ENCODE data around the gene PPP1R1B. TPM values are rescaled to one million over a fixed set of nuclear protein-coding genes. Genes with fewer than 3 reads are reported as not detected.

Gene PPP1R1B
- total RNA-seq, 2 experiments from 2014 or later = not detected

DNA sequence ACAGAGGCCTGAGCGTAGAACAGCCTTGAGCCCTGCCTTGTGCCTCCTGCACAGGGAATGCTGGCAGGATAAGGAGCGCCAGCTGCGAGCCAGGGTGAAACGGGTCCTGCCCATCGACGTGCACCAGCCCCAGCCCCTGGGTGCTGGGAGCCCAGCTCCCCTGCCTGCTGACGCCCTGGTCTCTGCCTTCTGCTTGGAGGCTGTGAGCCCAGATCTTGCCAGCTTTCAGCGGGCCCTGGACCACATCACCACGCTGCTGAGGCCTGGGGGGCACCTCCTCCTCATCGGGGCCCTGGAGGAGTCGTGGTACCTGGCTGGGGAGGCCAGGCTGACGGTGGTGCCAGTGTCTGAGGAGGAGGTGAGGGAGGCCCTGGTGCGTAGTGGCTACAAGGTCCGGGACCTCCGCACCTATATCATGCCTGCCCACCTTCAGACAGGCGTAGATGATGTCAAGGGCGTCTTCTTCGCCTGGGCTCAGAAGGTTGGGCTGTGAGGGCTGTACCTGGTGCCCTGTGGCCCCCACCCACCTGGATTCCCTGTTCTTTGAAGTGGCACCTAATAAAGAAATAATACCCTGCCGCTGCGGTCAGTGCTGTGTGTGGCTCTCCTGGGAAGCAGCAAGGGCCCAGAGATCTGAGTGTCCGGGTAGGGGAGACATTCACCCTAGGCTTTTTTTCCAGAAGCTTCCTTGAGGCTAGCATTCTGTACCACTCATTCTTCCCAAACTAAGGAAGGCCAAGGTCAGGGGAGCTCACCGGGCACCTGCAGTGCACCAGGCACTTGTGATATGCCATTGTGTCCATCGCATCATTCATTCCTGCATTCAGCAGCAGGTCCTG is 43.4 kb downstream of the PPP1R1B start:
- ChIA-PET POLR2A (no interaction called here), CTCF (interaction anchor here (1.0 to 3.8 kb wide), 6 partner anchors 9 to 86 kb away, joined by 3 to 28 read pairs (median 4); partner anchors contain the start of gene PGAP3)

DNA sequence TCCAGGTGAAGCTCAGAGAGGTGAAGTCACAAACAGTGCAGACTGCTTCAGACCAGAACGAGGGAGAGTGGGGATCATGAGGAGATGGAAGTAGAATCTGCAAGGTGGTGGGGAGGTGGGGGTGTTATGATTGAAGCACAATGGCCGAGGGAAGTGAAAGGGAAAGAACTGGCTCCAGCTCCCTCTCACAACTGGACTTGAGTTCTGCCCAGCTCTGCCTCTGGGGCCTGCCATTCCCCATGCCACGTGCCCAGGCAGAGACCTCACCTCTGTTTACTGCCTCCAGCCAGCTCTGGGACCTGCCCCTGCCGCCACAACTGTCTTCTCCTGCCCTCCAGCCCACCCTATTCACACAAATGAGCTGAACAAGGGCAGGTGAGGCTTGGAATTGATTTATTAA is 44.0 kb downstream of the PPP1R1B start:
- POLR2A ChIA-PET = no interaction called here
- CTCF ChIA-PET = interaction anchor here (1.0 to 1.3 kb wide), 5 partner anchors 17 to 49 kb away, joined by 3 to 7 read pairs (median 3); no protein-coding TSS in a partner anchor

DNA sequence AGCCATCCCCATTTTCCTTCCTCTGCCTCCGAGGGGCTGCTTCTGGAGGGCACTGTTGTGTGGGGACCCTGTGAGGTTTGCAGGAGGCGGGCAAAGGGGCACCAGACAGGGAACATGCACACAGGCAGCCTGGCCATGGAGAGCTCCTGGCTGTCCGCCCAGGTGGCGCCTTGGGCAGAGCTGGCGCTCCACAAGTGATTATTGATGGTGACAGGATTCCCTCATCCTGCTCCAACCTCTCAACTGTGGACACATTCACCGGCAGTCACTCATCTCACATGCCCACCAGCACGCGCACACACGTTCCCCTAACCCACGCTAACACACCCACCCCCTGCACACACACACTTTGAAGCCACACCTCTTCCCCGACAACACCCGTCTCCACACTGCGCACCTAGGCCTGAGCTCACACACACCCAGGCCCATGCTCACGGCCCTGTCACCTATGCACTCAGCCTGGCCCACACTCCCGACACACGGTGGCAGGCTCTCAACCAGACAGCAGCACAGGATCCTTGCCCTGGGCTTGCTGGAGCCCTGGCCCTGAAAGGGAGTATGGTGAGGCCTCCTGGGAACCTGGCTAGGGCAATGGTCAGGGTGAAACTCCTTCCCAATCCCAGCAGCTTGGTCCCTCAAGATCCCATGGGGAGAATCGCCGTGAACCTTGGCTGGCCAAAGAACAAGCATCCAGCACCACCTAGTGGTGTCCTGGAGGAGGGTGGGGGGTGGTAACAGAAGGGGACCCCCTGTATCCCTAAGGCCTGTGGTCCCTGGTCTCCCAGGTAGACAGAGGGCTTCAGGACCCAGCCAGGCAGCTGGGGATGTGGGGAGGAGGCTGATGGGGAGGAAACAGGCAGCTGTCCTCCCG is 45.1 kb downstream of the PPP1R1B start:
- CTCF ChIA-PET = interaction anchor here (0.8 to 2.5 kb wide), 10 partner anchors 10 to 58 kb away, joined by 3 to 11 read pairs (median 4); partner anchors contain the start of gene MIEN1
- POLR2A ChIA-PET = interaction anchor here (0.5 to 0.9 kb wide), 2 partner anchors 16 to 221 kb away, joined by 4 to 5 read pairs; partner anchors contain the start of genes MED1 and PGAP3

DNA sequence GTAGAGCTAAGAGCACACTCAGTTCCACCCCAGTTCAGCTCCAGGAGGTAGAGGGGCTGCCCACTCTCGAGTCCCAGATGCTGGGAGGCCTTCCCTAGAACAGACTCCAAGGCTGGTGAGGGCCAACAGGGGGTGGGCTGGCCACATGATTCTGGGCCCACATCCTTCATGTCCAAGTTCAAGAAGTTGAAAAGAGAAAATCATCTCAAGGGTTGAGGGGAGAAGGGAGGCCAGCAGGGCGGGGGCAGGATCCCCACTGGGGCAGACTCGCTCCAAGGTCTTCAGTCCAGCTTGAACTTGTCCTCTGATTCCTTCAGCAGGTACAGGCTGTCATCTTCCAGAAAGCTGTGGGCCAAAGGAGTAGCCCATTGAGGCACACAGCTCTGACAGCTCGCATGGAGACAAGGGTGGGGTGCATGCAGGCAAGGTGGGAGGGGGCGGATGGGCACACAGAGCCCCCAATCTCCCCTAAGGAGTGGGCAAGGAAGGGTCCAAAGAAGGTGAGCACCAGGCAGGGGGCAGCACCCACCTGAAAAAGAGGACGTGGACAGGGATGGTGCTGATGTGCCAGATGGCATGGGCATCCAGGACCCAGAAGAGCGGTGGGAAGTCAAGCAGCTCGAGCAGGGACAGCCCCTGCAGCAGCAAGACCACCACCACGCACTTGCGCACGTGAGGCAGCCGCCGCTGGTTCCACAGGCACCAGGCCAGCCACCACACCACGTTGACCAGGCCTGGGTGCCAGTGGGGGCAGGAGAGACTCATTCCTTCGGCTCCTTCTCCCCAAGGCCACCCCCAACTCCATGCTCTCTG is 46.0 kb downstream of the PPP1R1B start:
- CTCF ChIA-PET = interaction anchor here (0.6 to 2.5 kb wide), 6 partner anchors 9 to 63 kb away, joined by 3 to 11 read pairs (median 6); partner anchors contain the start of gene MIEN1
- POLR2A ChIA-PET = interaction anchor here (0.9 kb wide), 1 partner anchor 15 kb away, joined by 4 read pairs; the partner anchor contains the start of gene PGAP3

- CTCF ChIA-PET = interaction anchor here (0.6 to 2.5 kb wide), 4 partner anchors 9 to 63 kb away, joined by 3 to 11 read pairs (median 4); partner anchors contain the start of gene MIEN1
Measured at GRCh38 chr17:39673335-39674081, 46.8 kb downstream of the PPP1R1B start.

DNA sequence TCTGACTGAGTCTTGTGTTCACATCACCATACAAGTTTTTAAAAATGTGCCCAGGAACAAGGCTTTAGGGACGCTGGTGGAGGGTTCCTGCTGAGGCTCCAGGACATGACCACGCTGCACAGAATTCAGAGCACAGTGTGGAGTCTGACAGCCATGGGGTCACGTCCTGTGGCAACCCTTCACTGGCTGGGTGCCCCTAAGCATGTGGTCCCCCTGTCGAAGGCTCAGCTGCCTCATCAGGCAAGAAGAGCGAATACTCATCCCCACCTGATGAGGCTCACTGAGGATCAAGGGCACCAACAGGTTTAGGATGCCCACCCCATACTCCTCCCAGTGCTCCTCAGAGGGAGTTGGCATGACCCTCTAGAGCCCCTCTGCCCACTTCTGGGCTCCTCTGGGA is 47.4 kb downstream of the PPP1R1B start:
- ChIA-PET CTCF (interaction anchor here (0.9 to 2.5 kb wide), 2 partner anchors 51 to 55 kb away, joined by 3 to 11 read pairs; partner anchors contain the start of gene MIEN1), POLR2A (no interaction called here)

More at GRCh38 chr17:39673335-39674081, 46.8 kb downstream of the PPP1R1B start:
- POLR2A ChIA-PET = no interaction called here

- ChIA-PET CTCF (interaction anchor here (0.6 to 2.6 kb wide), 6 partner anchors 21 to 256 kb away, joined by 3 to 7 read pairs (median 3); no protein-coding TSS in a partner anchor), POLR2A (no interaction called here)
Measured at GRCh38 chr17:39674702-39675389, 48.1 kb downstream of the PPP1R1B start.

DNA sequence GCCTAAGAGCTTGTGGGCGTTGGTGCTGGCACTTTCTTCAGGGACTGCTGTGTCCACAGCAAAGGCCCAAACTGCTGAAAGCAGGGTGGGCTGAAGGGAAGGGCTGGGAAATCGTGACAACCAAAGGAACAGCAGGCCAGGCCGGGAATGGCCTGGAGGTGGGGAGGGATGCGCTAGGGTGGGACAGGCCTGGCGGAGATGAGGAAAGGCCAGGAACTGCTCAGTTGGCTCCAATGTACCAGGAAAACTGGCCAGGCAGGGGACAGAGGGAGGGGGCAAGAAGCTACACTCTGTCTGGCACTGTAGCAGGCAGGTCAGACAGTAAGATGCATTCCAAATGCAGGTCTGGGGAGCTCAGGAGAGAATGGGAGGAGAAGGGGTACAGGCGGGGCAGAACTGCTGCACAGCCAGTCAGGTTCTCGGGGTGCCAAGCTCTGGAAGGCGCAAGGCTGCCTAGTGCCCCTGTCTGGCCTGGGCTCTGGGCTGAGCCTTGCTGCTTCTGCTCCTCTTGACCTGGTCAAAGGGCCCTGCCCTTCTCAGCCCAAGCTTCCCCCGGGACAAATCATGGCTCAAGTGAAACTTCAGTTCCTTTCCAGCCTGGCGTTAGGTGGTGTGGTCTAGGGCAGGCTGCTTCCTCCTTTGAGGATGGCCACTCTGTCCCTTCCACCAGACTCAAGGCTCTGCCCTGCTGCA is 48.8 kb downstream of the PPP1R1B start:
- POLR2A ChIA-PET = no interaction called here
- CTCF ChIA-PET = interaction anchor here (0.6 to 2.6 kb wide), 7 partner anchors 22 to 255 kb away, joined by 3 to 7 read pairs (median 3); partner anchors contain the start of gene MIEN1

DNA sequence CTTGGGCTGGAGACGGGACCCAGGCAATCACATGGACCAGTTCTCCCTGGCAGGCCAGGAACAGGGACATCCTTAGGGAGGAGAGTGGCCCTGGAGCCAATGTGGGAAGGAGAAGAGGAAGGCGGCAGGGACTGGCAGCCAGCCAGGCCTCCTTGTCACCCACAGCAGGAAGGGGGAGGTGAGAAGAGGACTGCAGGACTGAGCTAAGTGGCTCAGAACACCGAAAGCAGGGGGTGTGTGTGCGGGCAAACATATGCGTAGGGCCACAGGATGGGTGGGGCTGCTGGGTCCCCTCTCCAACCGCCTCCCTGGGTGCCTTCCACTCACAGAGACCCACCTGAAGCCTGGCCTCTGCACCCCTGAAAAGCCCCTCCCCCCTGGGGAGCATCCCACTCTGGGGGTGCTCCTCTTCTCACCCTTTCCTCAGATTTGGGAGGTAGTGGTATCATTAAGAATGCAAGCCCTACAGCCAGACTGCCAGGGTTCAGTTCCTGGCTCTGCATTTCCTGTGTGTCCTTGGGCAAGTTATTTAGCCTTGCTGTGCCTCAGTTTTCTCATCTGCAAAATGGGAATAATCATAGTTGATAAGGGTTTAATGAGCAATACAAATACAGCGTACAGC is 49.6 kb downstream of the PPP1R1B start:
- ChIA-PET CTCF (interaction anchor here (0.9 to 5.5 kb wide), 5 partner anchors 22 to 54 kb away, joined by 3 to 26 read pairs (median 5); partner anchors contain the start of gene MIEN1), POLR2A (no interaction called here)

- POLR2A ChIA-PET = interaction anchor here (0.6 kb wide), 1 partner anchor 20 kb away, joined by 5 read pairs; no protein-coding TSS in a partner anchor
Measured at GRCh38 chr17:39677072-39677471, 50.3 kb downstream of the PPP1R1B start.

GRCh38 chr17:39677542-39678339 is 51.0 kb downstream of the PPP1R1B start:
- ChIA-PET CTCF (interaction anchor here (0.7 to 5.5 kb wide), 4 partner anchors 9 to 56 kb away, joined by 3 to 28 read pairs (median 15); partner anchors contain the start of gene PNMT), POLR2A (interaction anchor here (0.5 kb wide), 1 partner anchor 14 kb away, joined by 3 read pairs; no protein-coding TSS in a partner anchor)

More at GRCh38 chr17:39677072-39677471, 50.3 kb downstream of the PPP1R1B start:
- CTCF ChIA-PET = interaction anchor here (0.7 to 5.5 kb wide), 5 partner anchors 9 to 55 kb away, joined by 3 to 28 read pairs (median 7); partner anchors contain the start of genes MIEN1 and PNMT

DNA sequence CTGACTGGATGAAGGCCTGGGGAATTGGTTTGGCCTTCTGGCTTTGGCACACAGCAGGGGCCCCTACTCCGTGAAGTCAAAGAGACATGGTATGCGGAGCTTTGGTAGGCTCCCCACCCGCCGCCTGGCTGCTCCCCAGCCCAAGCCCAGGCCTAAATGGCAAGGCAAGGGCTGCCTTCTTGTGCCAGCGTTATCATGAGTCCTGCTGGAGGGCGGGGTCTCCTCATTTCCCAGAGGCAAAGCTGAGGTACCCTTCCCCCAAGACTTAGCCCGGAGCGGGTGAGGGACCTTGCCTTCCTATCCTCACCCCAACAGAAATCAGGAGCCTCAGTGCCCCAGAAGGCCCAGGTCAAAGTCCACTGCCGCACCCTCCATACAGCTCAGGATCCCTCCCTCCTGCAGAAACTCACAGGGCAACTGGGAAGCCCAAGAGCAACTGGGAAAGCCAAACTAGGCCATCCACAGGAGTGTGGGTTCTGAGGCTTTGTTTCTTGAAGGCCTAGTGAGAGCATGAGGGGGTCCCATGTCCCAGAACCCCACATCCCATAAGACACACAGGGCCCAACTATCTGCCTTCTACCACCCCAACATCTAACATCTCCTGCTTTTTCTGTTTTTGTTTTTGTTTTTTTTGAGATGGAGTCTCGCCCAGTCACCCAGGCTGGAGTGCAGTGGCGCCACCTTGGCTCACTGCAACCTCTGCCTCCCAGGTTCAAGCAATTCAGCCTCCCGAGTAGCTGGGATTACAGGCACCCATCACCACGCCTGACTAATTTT is 51.8 kb downstream of the PPP1R1B start:
- ChIA-PET CTCF (interaction anchor here (1.0 to 5.5 kb wide), 4 partner anchors 9 to 57 kb away, joined by 4 to 28 read pairs (median 15); partner anchors contain the start of genes PGAP3 and PNMT), POLR2A (interaction anchor here (0.5 kb wide), 1 partner anchor 13 kb away, joined by 3 read pairs; no protein-coding TSS in a partner anchor)

GRCh38 chr17:39679521-39680192 is 52.9 kb downstream of the PPP1R1B start:
- POLR2A ChIA-PET = interaction anchor here (0.6 kb wide), 1 partner anchor 316 kb away, joined by 3 read pairs; no protein-coding TSS in a partner anchor
- CTCF ChIA-PET = interaction anchor here (1.2 to 5.5 kb wide), 5 partner anchors 8 to 57 kb away, joined by 3 to 28 read pairs (median 10); partner anchors contain the start of genes PGAP3 and PNMT

Measured in activated CD8-positive, alpha-beta memory T cell treated with anti-CD3 and anti-CD28 coated beads for 36 hours (primary cell).